T47D (cell line): ENCODE measurements around the gene TMTC3.
"Not testable (repeated sequence)": the region's sequence is repeated elsewhere in the genome, so short reads cannot be mapped to it uniquely, and the experiment has no call there.

Experiments
- DNase-seq, 2 experiments: peaks; one replicate each; pipeline versions ENCODE4 v3.0.0 to v3.0.0-alpha.2; 2011 to 2012; ENCODE audit warnings: low read depth in 1 of 2, low spot score in 1 of 2
- JUND ChIP-seq: IDR thresholded peaks from 2 replicates; pipeline ENCODE4 v1.6.1; 2012; ENCODE audit warnings: low read depth
- in situ Hi-C: cut with HindIII; loops from 2 replicates; pipeline ENCODE4 v1.10.0; 2016; ENCODE audit warnings: low sequenced_read_pairs, low pct_unique_long_range_greater_than_20kb

TMTC3 gene

DNA sequence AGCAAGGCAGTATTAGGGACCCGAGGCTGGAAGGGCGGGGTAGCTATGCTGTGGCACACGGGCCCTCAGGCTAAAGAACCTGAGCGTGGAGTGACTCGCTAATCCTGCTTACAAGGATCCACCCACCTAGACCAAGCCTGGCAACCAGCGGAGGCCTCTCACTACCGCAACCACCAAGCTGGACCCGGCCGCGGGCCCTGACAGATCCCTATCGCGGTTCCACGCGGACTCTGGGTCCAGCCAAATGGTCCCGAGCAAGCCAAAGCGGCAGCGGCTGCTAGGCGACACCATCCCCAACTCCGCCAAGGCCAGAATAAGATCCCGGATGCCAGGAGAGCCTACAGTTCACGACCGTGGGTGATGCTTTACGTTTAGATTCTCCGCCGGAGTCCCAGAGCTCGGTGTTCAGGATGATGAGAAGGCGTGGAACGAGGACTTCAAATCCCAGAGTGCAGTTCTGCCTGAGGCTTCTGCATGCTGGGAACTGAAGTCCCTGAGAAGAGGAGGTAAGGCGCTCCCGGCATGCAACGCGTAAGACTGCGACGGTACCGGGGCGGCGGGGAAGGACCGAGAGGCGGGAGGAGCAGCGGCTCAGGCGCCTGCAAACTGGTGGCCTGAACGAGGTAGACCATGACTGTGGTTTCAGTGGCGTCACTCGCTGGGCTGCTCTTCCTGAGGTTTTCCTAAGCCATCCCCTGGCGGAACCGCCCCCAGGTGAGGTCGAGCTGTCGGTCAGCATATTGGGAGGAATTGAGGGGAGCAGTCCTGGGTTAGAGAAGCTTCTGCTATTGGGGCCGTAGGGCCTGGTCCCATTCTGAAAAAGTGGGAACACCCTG, at the start of gene TMTC3, which contains the start of gene CEP290:
TSS of gene TMTC3 (plus strand) at position 534 of the 836 bp plus-strand sequence. CDS start 6,009 bp downstream, outside the sequence.
TSS of gene CEP290 (minus strand) at position 315 of the 836 bp plus-strand sequence. CDS start 781 bp downstream, outside the sequence.
- in situ Hi-C loops = no loop called here
- no peak for TF ChIP-seq JUND
- peak; percentile 70 to 100 for DNase-seq

DNA sequence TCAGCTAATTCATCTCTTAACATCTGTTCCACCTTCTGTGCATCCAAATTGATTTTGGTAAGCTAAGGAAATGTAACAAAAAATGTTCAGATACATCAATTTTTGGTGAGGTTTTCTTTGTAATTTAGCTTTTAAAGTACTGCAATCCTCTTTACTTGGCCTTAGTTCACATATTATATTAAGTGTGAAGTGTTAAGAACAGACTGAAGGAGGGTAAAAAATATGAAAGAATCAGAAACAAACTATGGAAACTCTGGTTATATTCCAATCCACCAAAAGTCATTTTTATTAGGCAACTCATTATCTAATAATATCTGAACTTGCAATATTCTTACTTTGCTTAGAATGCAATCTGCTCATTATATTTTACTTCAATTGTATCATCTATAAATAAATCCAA, 49.3 kb upstream of the TMTC3 start:
- no peak for TF ChIP-seq JUND

DNA sequence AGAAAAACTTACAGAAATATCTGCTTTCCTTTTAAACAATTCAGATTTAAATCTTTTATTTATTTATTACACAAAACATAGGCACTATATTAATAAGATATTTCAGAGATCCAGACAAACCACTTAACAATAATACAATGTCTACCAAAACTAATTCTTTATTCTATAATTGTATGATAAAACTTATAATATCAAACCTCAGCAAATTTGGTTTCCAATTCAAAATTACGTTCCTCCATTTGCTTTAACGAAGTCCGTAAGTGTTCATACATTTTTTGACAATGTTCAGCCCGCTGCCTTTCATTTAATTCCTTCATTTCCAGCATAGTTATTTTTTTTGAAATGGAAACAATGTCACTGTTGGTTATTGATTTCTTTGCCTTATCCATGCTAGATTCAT, 48.5 kb upstream of the TMTC3 start:
- no peak for TF ChIP-seq JUND
- DNase-seq = no peak
- in situ Hi-C loops = no loop called here

More for the DNA sequence above, 49.3 kb upstream of the TMTC3 start:
- no peak for DNase-seq
- in situ Hi-C loops = no loop called here

GRCh38 chr12:88108021-88108420, 34.1 kb upstream of the TMTC3 start:
- in situ Hi-C loops = no loop called here
- no peak for DNase-seq
- no peak for TF ChIP-seq JUND

GRCh38 chr12:88111074-88111652, 30.9 kb upstream of the TMTC3 start:
- peak; percentile 39 to 81 for DNase-seq
- in situ Hi-C loops = no loop called here
- TF ChIP-seq JUND = no peak

GRCh38 chr12:88113871-88114270, 28.2 kb upstream of the TMTC3 start:
- DNase-seq = no peak
- no peak for TF ChIP-seq JUND
- in situ Hi-C loops = no loop called here

DNA sequence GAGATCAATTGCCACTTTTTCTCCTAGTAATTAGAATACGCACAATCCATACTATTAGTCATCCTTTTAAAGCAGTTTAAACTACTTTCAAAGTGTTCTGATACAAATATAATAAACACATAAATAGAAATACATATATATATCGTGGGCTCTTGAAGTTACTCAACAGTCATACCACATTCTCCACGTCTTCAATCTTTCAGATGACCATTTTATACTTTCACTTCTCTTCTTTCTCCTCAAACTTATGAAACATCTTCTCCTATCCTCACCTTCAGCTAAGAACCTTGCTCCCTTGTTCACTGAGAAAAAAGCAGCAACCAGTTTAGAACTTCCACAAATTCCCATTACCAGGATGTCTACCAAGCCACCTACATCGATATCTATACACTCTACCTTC, 19.4 kb upstream of the TMTC3 start:
- no peak for DNase-seq
- in situ Hi-C loops = no loop called here
- TF ChIP-seq JUND = no peak

- in situ Hi-C loops = no loop called here
- no peak for TF ChIP-seq JUND
- no peak for DNase-seq
Measured at GRCh38 chr12:88127099-88127498, 15.0 kb upstream of the TMTC3 start.

DNA sequence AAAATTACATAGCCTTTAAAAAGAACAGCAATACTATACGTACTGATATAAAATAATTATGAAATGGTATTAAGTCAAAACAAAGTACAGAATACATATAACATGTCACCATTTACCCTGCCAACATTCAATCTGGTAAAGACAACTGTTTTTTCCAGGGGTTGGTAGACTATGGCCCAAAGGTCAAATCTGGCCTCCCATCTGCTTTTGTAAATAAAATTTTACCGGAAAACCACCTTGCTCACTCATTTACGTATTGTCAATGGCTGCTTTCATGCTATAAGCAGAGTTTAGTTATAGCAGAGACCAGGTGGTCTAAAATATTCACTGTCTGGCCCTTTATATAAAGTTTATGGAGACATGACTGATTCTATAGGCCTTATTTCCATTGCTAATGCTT, 14.3 kb upstream of the TMTC3 start:
- TF ChIP-seq JUND = no peak
- DNase-seq = no peak
- in situ Hi-C loops = no loop called here

DNA sequence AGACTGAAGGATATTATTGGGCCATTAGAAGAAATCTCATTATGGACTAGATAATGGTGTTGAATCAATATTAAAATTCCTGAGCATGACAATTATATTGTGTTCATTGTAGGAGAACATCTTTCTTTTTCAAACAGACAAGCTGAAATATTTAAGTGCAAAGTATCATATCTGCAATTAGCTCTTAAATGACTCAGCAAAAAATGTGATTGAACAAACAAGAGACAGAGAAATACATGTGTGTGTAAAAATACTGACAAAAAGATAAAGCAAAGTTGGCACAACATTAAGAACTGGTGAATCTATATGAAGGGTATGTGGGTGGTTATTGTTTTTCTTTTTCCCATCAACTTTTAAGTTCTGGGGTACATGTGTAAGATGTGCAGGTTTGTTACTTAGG, 9.7 kb upstream of the TMTC3 start:
- DNase-seq = no peak
- no peak for TF ChIP-seq JUND
- in situ Hi-C loops = no loop called here

DNA sequence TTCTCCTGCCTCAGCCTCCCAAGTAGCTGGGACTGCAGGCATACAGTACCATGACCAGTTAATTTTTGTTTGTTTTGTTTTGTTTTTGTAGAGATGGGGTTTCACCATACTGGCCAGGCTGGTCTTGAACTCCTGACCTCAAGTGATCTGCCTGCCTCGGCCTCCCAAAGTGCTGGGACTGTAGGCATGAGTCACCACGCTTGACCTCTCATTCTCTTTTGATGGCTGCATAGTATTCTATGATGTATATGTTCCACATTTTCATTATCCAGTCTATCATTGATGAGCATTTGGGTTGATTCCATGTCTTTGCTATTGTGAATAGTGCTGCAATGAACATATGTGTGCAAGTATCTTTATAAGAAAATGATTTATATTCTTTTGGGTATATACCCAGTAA, 8.9 kb upstream of the TMTC3 start:
- DNase-seq, in situ Hi-C loops: not testable (repeated sequence)

- DNase-seq, in situ Hi-C loops: not testable (repeated sequence)
Measured at GRCh38 chr12:88139711-88140110, 2.4 kb upstream of the TMTC3 start.

GRCh38 chr12:88141425-88141773, 708 bp upstream of the TMTC3 start:
- no peak for DNase-seq
- TF ChIP-seq JUND = no peak
- in situ Hi-C loops = no loop called here
